CD4-positive, alpha-beta T cell treated with Interleukin-15 for 4 hours (primary cell): ENCODE data around the gene RIMBP2.
"Not testable (repeated sequence)": the region's sequence is repeated elsewhere in the genome, so short reads cannot be mapped to it uniquely, and the experiment has no call there.

Experiments used
- DNase-seq: peaks from one replicate; pipeline ENCODE4 v3.0.0-alpha.2; 2020; ENCODE audit warnings: low spot score

Gene RIMBP2

GRCh38 chr12:130602251-130602650 lies 113.8 kb downstream of the RIMBP2 start:
- DNase-seq: no peak

GRCh38 chr12:130601327-130601726 lies 114.8 kb downstream of the RIMBP2 start:
- no peak for DNase-seq

- no peak for DNase-seq
These were observed 119.9 kb downstream of the RIMBP2 start for GRCh38 chr12:130596241-130596640.

DNA sequence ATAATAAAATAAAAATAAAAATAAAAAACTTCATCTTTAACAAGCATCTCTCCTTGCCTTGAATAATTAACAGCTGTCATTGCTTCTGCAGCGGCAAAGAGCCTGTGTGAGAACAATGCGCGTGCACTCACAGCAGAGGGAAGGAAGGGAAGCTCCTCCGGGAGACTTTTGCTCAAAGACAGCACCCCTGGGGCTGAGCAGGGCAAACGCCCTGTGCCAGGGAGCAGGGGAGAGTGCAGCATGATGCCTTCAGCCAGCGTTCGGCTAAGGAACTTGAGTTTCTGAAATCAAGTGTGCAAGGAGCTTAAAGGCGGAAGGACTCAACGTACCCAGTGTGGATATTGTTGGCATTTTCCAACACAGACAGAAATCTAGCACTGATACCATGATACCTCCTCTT lies 120.5 kb downstream of the RIMBP2 start:
- no peak for DNase-seq

DNA sequence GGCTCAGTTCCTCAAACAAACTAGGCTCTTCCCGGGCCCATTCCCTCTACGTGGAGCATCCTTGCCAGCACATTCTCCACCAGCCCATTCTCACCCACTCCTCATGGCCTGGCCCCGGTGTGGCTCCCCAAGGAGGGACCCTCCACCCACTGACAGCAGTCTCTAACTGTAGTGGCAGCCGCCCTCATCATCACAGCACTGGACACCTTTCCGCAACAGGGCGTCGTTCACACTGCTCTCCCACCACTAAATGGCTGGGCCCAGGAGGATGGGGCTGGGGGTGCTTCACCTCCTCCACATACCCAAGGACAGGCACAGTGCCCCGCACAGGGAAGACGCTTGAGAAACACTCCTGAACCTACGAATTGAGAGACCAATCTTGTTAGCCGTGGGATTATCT lies 123.0 kb downstream of the RIMBP2 start:
- DNase-seq: no peak

- DNase-seq: no peak
These were observed 123.5 kb downstream of the RIMBP2 start for GRCh38 chr12:130592641-130593040.

- no peak for DNase-seq
These were observed 124.4 kb downstream of the RIMBP2 start for GRCh38 chr12:130591736-130592135.

DNA sequence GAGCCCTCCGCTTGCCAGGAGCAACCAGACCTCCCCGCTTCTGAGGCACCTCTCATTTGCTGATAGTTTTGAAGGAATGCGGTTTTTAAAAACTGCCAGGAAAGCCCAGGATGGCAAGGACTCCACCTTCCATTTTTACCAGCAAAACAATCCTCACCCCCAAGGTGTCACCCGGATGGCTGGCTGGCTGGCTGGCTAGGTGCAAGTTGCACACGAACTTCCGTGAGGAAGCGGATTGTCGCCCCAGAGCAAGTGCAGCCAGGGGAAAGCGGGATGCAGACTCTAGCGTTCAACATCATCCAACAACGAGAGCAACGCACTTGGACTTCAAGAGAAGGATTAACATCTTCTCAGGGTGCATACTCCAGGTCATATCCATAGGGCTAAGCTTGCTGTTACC lies 125.4 kb downstream of the RIMBP2 start:
- DNase-seq: no peak

GRCh38 chr12:130589540-130590317 lies 126.4 kb downstream of the RIMBP2 start:
- no peak for DNase-seq

- DNase-seq: no peak
These were observed 127.2 kb downstream of the RIMBP2 start for GRCh38 chr12:130588696-130589539.

GRCh38 chr12:130587966-130588365 lies 128.1 kb downstream of the RIMBP2 start:
- no peak for DNase-seq

DNA sequence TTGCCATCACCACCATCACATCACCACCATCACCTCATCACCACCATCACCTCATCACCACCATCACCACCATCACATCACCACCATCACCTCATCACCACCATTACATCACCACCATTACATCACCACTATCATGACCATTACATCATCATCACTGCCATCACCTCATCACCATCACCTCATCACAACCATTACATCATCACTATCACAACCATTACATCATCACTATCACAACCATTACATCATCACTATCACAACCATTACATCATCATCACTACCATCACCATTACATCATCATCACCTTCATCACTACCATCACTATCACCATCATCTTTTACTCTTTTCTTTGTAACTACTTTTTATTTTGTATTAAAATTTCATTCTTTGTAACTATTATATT lies 131.6 kb downstream of the RIMBP2 start:
- DNase-seq: not testable (repeated sequence)

DNA sequence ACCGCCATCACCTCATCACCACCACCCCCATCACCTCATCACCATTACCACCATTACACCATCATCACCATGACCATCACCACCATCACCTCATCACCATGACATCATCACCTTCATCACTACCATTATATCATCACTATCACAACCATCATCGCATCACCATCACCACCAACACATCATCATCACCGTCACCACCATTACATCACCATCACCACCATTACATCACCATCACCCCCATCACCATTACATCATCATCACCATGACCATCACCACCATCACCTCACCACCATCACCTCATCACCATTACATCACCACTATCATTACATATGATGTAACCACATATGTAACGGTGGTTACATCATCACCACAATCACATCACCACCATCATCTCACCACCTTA lies 132.3 kb downstream of the RIMBP2 start:
- DNase-seq: no peak

GRCh38 chr12:130583317-130583716 lies 132.8 kb downstream of the RIMBP2 start:
- DNase-seq: no peak

- no peak for DNase-seq
These were observed 133.8 kb downstream of the RIMBP2 start for GRCh38 chr12:130582286-130582685.

DNA sequence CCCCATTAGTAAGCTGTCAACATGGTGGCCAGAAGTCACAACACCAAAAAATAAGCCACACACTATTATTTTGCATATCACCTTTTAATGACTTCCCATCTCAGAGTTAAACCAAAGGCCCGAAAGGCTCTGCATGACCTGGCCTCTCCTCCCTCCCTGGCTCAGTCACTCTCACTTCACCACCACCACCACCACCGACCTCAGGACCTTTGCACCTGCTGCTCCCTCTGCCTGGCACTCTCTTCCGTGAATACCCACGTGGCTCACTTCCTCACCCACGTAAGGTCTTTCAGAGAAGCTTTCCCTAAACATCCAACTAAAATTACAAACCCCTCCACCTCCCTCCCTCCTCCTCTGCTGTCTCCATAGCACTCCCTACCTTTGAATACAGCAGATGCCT lies 134.3 kb downstream of the RIMBP2 start:
- no peak for DNase-seq

DNA sequence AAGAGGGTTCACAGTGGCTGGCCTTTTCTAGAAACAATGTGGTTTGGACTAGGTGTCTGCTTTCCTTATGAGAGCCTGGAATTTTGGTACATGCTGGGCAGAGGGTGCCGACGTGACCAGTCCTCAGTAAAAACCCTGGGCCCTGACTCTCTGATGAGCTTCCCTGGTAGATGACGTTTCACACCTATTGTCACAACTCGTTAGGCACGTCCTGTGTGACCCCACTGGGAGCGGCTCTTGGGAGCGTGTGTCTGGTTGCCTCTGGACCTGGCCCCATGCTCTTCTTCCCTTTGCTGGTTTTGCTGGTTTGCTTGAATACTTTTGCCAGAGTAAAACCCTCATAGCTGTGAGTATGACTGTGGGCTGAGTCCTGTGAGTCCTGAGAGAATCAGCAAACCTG lies 136.9 kb downstream of the RIMBP2 start:
- DNase-seq: no peak

- DNase-seq: no peak
These were observed 138.7 kb downstream of the RIMBP2 start for GRCh38 chr12:130577351-130577750.

DNA sequence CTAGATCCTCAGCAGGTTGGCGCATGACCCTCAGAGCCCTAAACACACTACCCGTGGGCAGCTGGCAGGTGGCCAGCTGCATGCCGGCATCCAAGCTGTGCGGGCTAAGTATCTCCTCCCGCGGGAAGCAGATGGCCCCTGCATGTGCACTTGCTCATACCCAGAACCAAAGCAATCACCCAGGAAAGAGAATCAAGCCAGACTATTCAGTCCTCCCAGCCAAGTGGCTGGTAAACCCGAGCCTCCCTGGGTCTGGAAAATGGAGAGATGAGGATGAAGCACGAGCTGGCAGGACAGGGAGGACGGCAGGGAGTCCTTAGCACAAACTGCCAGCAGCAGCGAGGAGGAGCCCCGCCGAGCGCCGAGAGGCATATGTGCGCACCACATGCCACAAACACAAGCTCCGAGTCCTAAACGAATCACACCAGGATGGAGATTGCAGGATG lies 139.7 kb downstream of the RIMBP2 start:
- DNase-seq: no peak

- no peak for DNase-seq
These were observed 141.7 kb downstream of the RIMBP2 start for GRCh38 chr12:130574402-130574801.

- DNase-seq: no peak
These were observed 142.3 kb downstream of the RIMBP2 start for GRCh38 chr12:130573766-130574165.

DNA sequence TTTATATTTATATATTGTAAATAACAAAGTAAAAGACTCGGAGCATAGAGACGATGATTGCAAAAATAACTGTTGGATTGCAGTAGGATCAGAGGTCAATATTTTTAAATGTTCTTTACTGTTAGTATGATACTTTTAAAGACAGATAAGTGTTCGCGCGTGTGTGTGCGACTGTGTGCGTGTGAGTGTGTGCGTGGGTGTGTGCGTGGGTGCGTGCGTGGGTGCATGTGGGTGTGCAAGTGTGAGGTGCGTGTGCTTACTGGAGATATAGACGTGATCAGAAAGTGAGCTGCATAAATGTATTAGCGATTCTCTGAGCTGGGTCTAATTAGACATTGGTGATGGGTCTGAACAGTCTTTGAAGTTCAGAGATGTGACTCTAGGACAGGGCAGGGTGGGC lies 142.9 kb downstream of the RIMBP2 start:
- no peak for DNase-seq

DNA sequence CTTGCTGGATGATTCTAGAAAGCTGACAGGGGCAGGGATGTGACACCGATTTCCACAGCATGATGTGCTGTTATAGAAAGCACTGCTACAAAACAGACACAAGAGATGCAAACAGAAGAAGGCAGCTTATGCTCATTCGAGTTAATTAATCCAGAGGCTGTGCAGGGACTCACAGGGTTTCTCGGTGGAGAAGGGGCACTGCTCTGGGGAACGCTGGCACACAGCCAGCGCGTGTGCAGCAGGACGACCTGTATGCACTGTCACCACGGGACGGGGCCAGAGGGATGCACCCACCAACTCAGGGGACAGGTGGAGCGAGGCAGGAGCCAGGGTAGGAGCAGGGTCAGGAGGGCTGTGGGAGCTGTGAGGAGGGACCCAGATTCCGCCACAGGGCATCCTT lies 143.5 kb downstream of the RIMBP2 start:
- DNase-seq: no peak
